Neural cell (in vitro differentiated cells): ENCODE data around the gene GDF11. TPM values are rescaled to one million over a fixed set of nuclear protein-coding genes. Genes with fewer than 3 reads are reported as not detected.

Experiments used
- H2AFZ ChIP-seq: fragments of 200-600, 300-800 bp; sonication (generic), shearing (Covaris generic); 2 replicates; pipeline ENCODE4 v1.6.0; 2014; ENCODE audit warnings: low read depth, mild to moderate bottlenecking, antibody characterized with exemption, low read length, moderate library complexity
- H3F3A ChIP-seq: fragments of 200-600 bp; shearing (Covaris generic); 2 replicates; pipeline ENCODE4 v1.6.1; 2016; ENCODE audit warnings: mild to moderate bottlenecking, moderate library complexity, mixed read lengths, antibody characterized with exemption, low read length; ENCODE audit not compliant: insufficient read depth, poor library complexity, severe bottlenecking
- H3K27ac ChIP-seq: fragments of 200-600, 300-800 bp; sonication (generic), shearing (Covaris generic); 2 replicates; pipeline ENCODE4 v1.5.1; 2014; ENCODE audit warnings: mild to moderate bottlenecking, low read length, moderate library complexity
- H3K27me3 ChIP-seq: fragments of 300-800, 200-600 bp; sonication (generic), shearing (Covaris generic); 2 replicates; pipeline ENCODE4 v1.6.0; 2014; ENCODE audit warnings: mild to moderate bottlenecking, low read depth, low read length, moderate library complexity; ENCODE audit not compliant: insufficient read depth
- H3K36me3 ChIP-seq: fragments of 300-800, 200-600 bp; sonication (generic), shearing (Covaris generic); 2 replicates; pipeline ENCODE4 v1.5.1; 2014; ENCODE audit warnings: mild to moderate bottlenecking, antibody characterized with exemption, low read length, moderate library complexity; ENCODE audit not compliant: insufficient read depth
- H3K4me2 ChIP-seq: fragments of 300-800, 200-600 bp; sonication (generic), shearing (Covaris generic); 2 replicates; pipeline ENCODE4 v1.6.0; 2014; ENCODE audit warnings: mild to moderate bottlenecking, low read length
- H3K4me3 ChIP-seq: fragments of 300-800, 200-600 bp; sonication (generic), shearing (Covaris generic); 2 replicates; pipeline ENCODE4 v1.5.1; 2014; ENCODE audit warnings: mild to moderate bottlenecking, low read length, moderate library complexity
- H3K79me2 ChIP-seq: fragments of 200-600 bp; shearing (Covaris generic); replicated peaks from 2 replicates; pipeline ENCODE4 v1.6.0; 2014; ENCODE audit warnings: mild to moderate bottlenecking, low read length, moderate library complexity; ENCODE audit not compliant: insufficient read depth
- H3K9ac ChIP-seq: fragments of 300-800, 200-600 bp; sonication (generic), shearing (Covaris generic); 2 replicates; pipeline ENCODE4 v1.6.1; 2016; ENCODE audit warnings: mild to moderate bottlenecking, low read length, mixed read lengths
- H3K9me2 ChIP-seq: fragments of 200-600 bp; shearing (Covaris generic); 2 replicates; pipeline ENCODE4 v1.6.1; 2016; ENCODE audit warnings: mild to moderate bottlenecking, low read length, mixed read lengths; ENCODE audit not compliant: insufficient read depth
- H3K9me3 ChIP-seq: fragments of 200-600, 300-800 bp; sonication (generic), shearing (Covaris generic); 2 replicates; pipeline ENCODE4 v1.6.1; 2016; ENCODE audit warnings: mild to moderate bottlenecking, mixed run types, low read length, moderate library complexity, mixed read lengths
- H4K20me1 ChIP-seq: fragments of 200-600 bp; shearing (Covaris generic); 2 replicates; pipeline ENCODE4 v1.6.1; 2016; ENCODE audit warnings: mild to moderate bottlenecking, mixed run types; ENCODE audit not compliant: insufficient read depth
- CTCF ChIP-seq: fragments of 450-650 bp; IDR thresholded peaks from 2 replicates; pipeline ENCODE4 v1.5.1; 2014; ENCODE audit warnings: antibody characterized with exemption, mild to moderate bottlenecking, moderate library complexity; ENCODE audit not compliant: poor library complexity, severe bottlenecking
- EP300 ChIP-seq: fragments of 450-650 bp; conservative IDR thresholded peaks from 2 replicates; pipeline ENCODE4 v1.6.1; 2014; ENCODE audit warnings: antibody characterized with exemption, mild to moderate bottlenecking, moderate library complexity; ENCODE audit not compliant: poor library complexity, severe bottlenecking
- EZH2 ChIP-seq: fragments of 200-600, 300-800 bp; shearing (Covaris generic), sonication (generic); IDR thresholded peaks from 2 replicates; pipeline ENCODE4 v1.6.1; 2014; ENCODE audit warnings: antibody characterized with exemption, low read length, borderline replicate concordance, mild to moderate bottlenecking; ENCODE audit not compliant: insufficient read depth, poor library complexity, severe bottlenecking
- MXI1 ChIP-seq: fragments of 450-650 bp; conservative IDR thresholded peaks from 2 replicates; pipeline ENCODE4 v1.6.1; 2014; ENCODE audit warnings: antibody characterized with exemption, mild to moderate bottlenecking; ENCODE audit not compliant: poor library complexity, severe bottlenecking
- POLR2AphosphoS5 ChIP-seq: IDR thresholded peaks from 2 replicates; pipeline ENCODE4 v1.6.1; 2012
- RAD21 ChIP-seq: fragments of 450-650 bp; conservative IDR thresholded peaks from 2 replicates; pipeline ENCODE4 v1.6.1; 2014; ENCODE audit warnings: antibody characterized with exemption, mild to moderate bottlenecking, moderate library complexity
- REST ChIP-seq: IDR thresholded peaks from 2 replicates; pipeline ENCODE4 v1.6.1; 2012; ENCODE audit warnings: borderline replicate concordance
- SMC3 ChIP-seq: fragments of 450-650 bp; conservative IDR thresholded peaks from 2 replicates; pipeline ENCODE4 v1.6.1; 2014; ENCODE audit warnings: antibody characterized with exemption, mild to moderate bottlenecking, moderate library complexity; ENCODE audit not compliant: poor library complexity
- TAF1 ChIP-seq: IDR thresholded peaks from 2 replicates; pipeline ENCODE4 v1.6.1; 2012; ENCODE audit warnings: low read depth
- polyA minus RNA-seq: library from RNA; depleted of rRNA, polyadenylated mRNA; stranded (reverse); fragments of >200 nt; gene quantifications from 2 replicates; pipeline ENCODE4 v1.2.3, GENCODE V29; 2014
- polyA plus RNA-seq: library from polyadenylated mRNA; depleted of rRNA; stranded (reverse); fragments of >200 nt; gene quantifications from 2 replicates; pipeline ENCODE4 v1.2.3, GENCODE V29; 2014

GDF11 gene
- polyA plus RNA-seq = 14.7 and 16.0 TPM in 2 replicates
- 27.0 and 31.7 TPM in 2 replicates for polyA minus RNA-seq

DNA sequence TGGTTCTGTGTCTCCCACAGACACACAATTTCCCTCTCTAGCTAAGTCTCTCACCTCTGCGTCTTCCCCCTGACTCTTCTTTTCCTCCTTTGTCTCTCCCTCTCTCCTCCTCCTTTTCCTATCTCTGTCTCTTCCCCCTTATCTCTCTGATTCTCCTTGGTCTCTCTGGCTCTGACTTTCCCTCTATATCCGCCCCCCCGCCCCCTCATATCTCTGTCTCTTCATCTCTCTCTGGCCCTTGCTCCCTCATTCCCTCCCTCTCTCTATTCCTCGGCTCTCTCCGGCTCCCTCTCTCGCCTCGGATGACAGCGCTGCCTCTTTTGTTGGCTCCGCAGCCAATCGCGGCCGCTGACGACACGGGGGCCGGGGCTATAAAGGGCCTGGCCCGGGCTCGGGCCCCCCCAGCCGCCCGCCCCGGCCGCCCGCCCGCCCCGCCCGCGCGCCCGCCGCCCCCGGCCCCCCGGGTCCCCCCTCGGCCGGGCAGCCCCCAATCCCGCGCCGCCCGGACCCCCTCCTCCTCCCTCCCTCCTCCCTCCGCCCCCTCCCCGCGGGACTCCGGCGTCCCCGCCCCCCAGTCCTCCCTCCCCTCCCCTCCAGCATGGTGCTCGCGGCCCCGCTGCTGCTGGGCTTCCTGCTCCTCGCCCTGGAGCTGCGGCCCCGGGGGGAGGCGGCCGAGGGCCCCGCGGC, at the start of gene GDF11:
Gene GDF11 (plus strand): TSS at position 404 of the 687 bp plus-strand sequence. CDS start 195 bp downstream, at position 599.
- H4K20me1 ChIP-seq = peaks cover 2% of the 10 kb centered on the region
- peak within 1 kb of the TSS; percentile 97 for H3K4me3 ChIP-seq
- peak within 1 kb of the TSS; percentile 97 for H3K9ac ChIP-seq
- no peaks in the 10 kb centered on the region for H3K36me3 ChIP-seq
- H3F3A ChIP-seq = peaks cover 14% of the 10 kb centered on the region
- peak within 1 kb of the TSS; percentile 99 for H3K4me2 ChIP-seq
- no peaks in the 10 kb centered on the region for H3K9me3 ChIP-seq
- H3K27ac ChIP-seq = peak within 1 kb of the TSS; percentile 100
- H3K9me2 ChIP-seq = no peaks in the 10 kb centered on the region
- peak within 1 kb of the TSS; percentile 85 for H2AFZ ChIP-seq
- H3K79me2 ChIP-seq = peaks cover 41% of the 10 kb centered on the region
- TF ChIP-seq EP300 (peak; percentile 57), SMC3 (no peak), MXI1 (no peak), EZH2 (no peak), TAF1 (peak; percentile 89), POLR2AphosphoS5 (peak; percentile 98), REST (peak; percentile 91), RAD21 (peak; percentile 28), CTCF (peak; percentile 32)
- no peaks in the 10 kb centered on the region for H3K27me3 ChIP-seq

DNA sequence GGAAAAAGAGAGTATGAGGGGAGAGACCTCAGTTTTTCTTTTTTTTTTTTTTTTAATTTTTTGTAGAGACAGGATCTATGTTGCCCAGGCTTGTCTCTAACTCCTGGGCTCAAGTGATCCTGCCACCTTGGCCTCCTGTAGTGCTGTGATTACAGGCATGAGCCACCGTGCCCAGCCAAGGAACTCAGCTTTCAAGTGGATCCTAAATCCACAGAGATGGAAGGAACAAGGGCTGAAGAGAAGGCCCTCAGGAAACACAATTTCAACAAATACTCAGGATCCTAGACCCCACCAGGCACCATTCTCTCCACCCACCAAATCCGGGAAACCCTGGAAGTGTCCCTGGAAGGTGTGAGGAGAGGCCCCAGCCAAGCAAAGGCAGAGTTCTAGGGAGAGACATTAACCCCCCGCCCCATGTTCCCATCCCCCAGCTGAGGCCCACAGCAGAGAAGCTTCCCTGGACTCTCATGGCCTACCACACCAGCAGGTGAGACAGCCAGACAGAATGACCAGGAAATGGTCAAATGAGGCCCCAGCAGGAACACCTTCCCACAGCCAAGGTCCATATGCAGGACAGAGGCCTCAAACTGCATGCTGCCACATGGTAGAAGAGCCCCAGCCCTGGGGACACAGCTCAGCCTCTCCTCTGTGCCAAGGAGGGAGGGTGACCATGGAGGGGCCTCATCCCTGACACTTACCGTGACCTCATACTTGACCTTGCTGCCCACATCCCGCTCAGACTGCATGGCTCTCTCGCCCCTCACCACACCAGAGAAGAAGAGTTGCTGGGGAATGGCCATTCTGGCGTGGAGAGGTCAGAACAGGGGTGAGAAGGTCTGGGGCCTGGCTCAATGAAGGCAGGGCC, 49.4 kb upstream of the GDF11 start:
- Histone ChIP-seq H3K4me2 (no peak overlapping the region), H3K9me3 (no peaks in the 10 kb centered on the region), H4K20me1 (no peaks in the 10 kb centered on the region), H3K79me2 (no peaks in the 10 kb centered on the region), H3K36me3 (no peaks in the 10 kb centered on the region), H3K27me3 (no peaks in the 10 kb centered on the region), H3K9ac (no peak overlapping the region), H2AFZ (no peak overlapping the region), H3K9me2 (no peaks in the 10 kb centered on the region), H3K27ac (no peak overlapping the region), H3K4me3 (no peak overlapping the region), H3F3A (no peaks in the 10 kb centered on the region)
- TF ChIP-seq EZH2 (no peak), REST (no peak), SMC3 (no peak), TAF1 (no peak), CTCF (no peak), POLR2AphosphoS5 (no peak), MXI1 (no peak), RAD21 (no peak), EP300 (no peak)
